Right lobe of liver (tissue), 6 donors: ENCODE data around the gene NT5C3A. TPM values are rescaled to one million over a fixed set of nuclear protein-coding genes. Genes with fewer than 3 reads are reported as not detected.
"Not testable (repeated sequence)": the region's sequence is repeated elsewhere in the genome, so short reads cannot be mapped to it uniquely, and the experiment has no call there.

ENCODE experiments used
- ATAC-seq, 4 donors: fragments of 200-7000 bp; cut with Tn5 transposase; one replicate each; pipeline ENCODE4 v1.9.1; 2020; ENCODE audit warnings: mild to moderate bottlenecking in 4 of 4, moderate library complexity in 4 of 4
- DNase-seq, 3 donors: peaks; one replicate each; pipeline ENCODE4 v3.0.0-alpha.2; 2020
- H3K27ac ChIP-seq, 3 donors: fragments of 200-600 bp; one replicate each; pipeline ENCODE4 v1.8.0; 2022
- H3K27me3 ChIP-seq, 2 donors: fragments of 200-600 bp; one replicate each; pipeline ENCODE4 v1.8.0; 2022
- H3K36me3 ChIP-seq, 4 donors: fragments of 200-600 bp; sonication (generic) in 1 of 4; one replicate each; pipeline versions ENCODE4 v1.5.1 to v1.8.0; 2017 to 2022; ENCODE audit warnings: control low read depth in 1 of 4
- H3K4me1 ChIP-seq, 4 donors: fragments of 200-600 bp; sonication (generic) in 1 of 4; one replicate each; pipeline versions ENCODE4 v1.5.1 to v1.8.0; 2017 to 2022; ENCODE audit warnings: control low read depth in 1 of 4
- H3K4me3 ChIP-seq, 3 donors: fragments of 200-600 bp; one replicate each; pipeline ENCODE4 v1.8.0; 2022
- H3K9me3 ChIP-seq, 4 donors: fragments of 200-600 bp; sonication (generic) in 1 of 4; one replicate each; pipeline versions ENCODE4 v1.5.1 to v1.8.0; 2017 to 2022; ENCODE audit warnings: control low read depth in 1 of 4
- CTCF ChIP-seq, 4 donors: fragments of 200-600 bp in 3 of 4; fragments of 450-650 bp in 1 of 4; IDR thresholded peaks; one replicate each; pipeline versions ENCODE4 v1.5.1 to v1.8.0; 2016 to 2022; ENCODE audit warnings: antibody characterized with exemption in 4 of 4, mild to moderate bottlenecking in 2 of 4
- POLR2A ChIP-seq: fragments of 450-650 bp; IDR thresholded peaks from one replicate; pipeline ENCODE4 v1.6.1; 2017; ENCODE audit warnings: antibody characterized with exemption, mild to moderate bottlenecking
- WGBS: methylation state at CpG from one replicate; pipeline ENCODE4 v1.1.6; 2018; ENCODE audit warnings: low coverage, low lambda C conversion rate; ENCODE audit not compliant: insufficient coverage; ENCODE audit errors: missing lambda C conversion rate; 5-methylcytosine and 5-hydroxymethylcytosine counted together
- intact Hi-C, 2 donors: fragments of 100-400 bp; cut with DNase I; formaldehyde crosslinking; loops; one replicate each; pipeline versions ENCODE4 v1.11.2 to v1.14.1; 2022
- total RNA-seq, 6 experiments: library from RNA; depleted of rRNA in 2 of 6; stranded (reverse); fragments of >200 nt in 2 of 6; fragmentation: NEBNext Ultra II Directional in 3 of 6; extraction: Animal tissue kit (Norgen Biotek cat#: 25700) in 3 of 6; gene quantifications; one replicate each; pipeline versions ENCODE4 v1.1.0 to v1.2.4, GENCODE V29; 2016 to 2023
- donor health status: DM: no; HTN: yes; CAD: no.
- donor health status: DM: no; HTN: no; CAD: no.
- donor health status: DM: no; HTN: no; CAD: no.
- donor health status: DM: no; HTN: yes; CAD: no.
- donor health status: DM: no; HTN: yes; CAD: no.

NT5C3A gene
- total RNA-seq, 6 experiments from 2014 or later = 7.7 to 26.7 (median 11.0) TPM

DNA sequence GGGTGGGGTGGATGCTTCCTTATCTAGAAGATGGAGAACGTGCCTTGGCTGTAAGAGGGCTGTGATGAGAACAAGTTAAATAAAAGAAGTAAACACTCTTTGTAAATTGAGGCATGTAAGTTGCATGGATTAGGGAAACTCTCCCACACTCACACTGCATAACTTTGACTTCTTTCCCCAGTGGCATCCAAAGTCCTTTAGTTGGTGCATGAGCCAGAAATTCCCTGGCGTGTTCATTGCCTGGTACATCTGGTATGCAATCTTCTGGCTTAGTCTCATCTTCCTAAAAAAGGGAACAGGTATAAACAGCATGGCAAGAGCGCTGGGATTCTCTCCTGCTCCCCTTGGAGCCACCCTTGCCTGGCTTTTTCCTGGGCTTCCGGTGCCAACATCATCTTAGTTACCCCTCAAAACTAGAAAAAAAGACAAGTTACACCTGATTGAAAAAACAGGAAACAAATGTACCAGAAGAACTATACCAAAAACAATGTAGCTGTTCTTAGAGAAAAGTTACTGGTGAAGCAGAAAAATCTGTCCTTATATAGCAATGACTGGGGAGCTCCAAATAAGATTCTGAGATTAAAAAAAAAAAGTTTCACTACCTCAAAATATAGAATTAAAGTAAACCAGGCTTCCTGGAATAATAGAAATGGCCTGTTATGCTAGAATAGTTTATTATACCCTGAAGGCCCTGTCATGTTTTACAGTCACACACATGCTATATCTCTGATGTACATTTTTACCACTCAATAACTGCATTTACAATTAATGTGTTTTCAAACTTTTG is 36.8 kb upstream of the NT5C3A start:
- intact Hi-C loops = no loop called here
- DNase-seq (no peak), ATAC-seq (no peak)
- TF ChIP-seq POLR2A (no peak), CTCF (IDR thresholded peaks at IDR 0.05) (no peak)
- H3K9me3 ChIP-seq = no peaks in the 10 kb centered on the region
- peaks cover 0 to 5% (median 0%) of the 10 kb centered on the region in 4 donors for H3K4me1 ChIP-seq
- 54% methylated on average over 4 of the region's 4 CpGs for WGBS
- H3K4me3 ChIP-seq = no peak overlapping the region
- H3K27me3 ChIP-seq = no peaks in the 10 kb centered on the region
- H3K36me3 ChIP-seq = peaks cover 4 to 66% (median 24%) of the 10 kb centered on the region in 4 donors
- H3K27ac ChIP-seq = no peak overlapping the region

DNA sequence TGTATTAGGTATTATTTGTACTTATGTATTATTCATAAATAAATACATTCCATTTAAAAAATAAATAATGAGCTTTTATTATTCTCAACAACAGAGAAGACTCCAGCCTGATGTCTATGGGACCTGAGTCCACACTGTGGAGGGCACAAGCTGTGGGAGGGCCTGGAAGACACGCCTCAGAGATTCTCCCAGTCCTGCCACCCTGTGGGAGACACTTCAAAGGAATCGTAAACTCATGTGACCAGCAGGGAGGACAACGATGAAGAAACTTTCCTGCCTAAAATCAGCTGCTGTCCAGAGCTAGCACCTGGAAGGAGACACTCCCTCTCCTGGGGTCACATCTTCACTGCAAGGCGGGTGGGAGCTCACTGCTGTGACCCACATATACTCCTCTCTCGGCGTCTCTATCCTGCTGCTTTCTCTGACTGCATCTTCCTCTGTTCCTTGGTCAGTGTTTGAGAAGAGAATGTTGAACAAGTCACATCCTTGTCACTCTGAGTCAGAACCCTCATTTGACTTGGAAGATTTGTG is 32.2 kb upstream of the NT5C3A start:
- intact Hi-C loops, H3K9me3 ChIP-seq, H3K27ac ChIP-seq: not testable (repeated sequence)

DNA sequence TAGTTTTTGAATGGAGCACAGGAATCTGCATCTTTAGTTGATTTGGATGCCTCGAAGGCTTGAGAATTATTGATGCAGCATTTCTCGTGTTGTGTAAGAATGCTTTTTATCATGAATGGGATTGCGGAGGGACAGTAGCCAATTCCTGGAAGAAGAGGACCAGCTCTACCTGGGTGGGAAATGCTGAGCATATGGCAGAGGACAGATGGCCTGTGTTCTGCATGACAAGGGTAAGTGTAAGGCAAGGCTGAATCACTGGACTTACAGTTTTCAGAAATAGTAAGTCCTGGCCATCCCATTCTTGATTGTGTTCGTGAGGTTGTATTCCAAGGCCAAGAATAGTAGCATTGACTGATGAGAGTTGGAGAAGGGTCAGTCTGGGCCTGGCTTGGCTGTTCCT is 30.7 kb upstream of the NT5C3A start:
- no peak overlapping the region for H3K27ac ChIP-seq
- peaks cover 4 to 35% (median 15%) of the 10 kb centered on the region in 4 donors for H3K36me3 ChIP-seq
- no peak overlapping the region for H3K4me3 ChIP-seq
- intact Hi-C loops = no loop called here
- no peaks in the 10 kb centered on the region for H3K4me1 ChIP-seq
- H3K27me3 ChIP-seq = no peaks in the 10 kb centered on the region
- 89% methylated on average over 3 of the region's 4 CpGs for WGBS
- no peaks in the 10 kb centered on the region for H3K9me3 ChIP-seq
- DNase-seq (no peak), ATAC-seq (no peak)
- TF ChIP-seq CTCF (IDR thresholded peaks at IDR 0.05) (no peak), POLR2A (no peak)

More for the DNA sequence above, 32.2 kb upstream of the NT5C3A start:
- H3K36me3 ChIP-seq = peaks cover 4 to 48% (median 20%) of the 10 kb centered on the region in 4 donors
- ATAC-seq, DNase-seq, H3K4me3 ChIP-seq, H3K4me1 ChIP-seq, H3K27me3 ChIP-seq: not testable (repeated sequence)
- 100% methylated on average over 2 of the region's 6 CpGs for WGBS

- intact Hi-C loops = no loop called here
- no peak overlapping the region for H3K27ac ChIP-seq
- DNase-seq (no peak), ATAC-seq (no peak)
- H3K4me1 ChIP-seq = no peaks in the 10 kb centered on the region
- 72% methylated on average over 4 of the region's 5 CpGs for WGBS
- H3K9me3 ChIP-seq = no peaks in the 10 kb centered on the region
- TF ChIP-seq POLR2A (no peak), CTCF (IDR thresholded peaks at IDR 0.05) (no peak)
- H3K36me3 ChIP-seq = peaks cover 4 to 22% (median 10%) of the 10 kb centered on the region in 4 donors
- no peak overlapping the region for H3K4me3 ChIP-seq
- no peaks in the 10 kb centered on the region for H3K27me3 ChIP-seq
Observed at GRCh38 chr7:33091641-33092191, 29.1 kb upstream of the NT5C3A start.

DNA sequence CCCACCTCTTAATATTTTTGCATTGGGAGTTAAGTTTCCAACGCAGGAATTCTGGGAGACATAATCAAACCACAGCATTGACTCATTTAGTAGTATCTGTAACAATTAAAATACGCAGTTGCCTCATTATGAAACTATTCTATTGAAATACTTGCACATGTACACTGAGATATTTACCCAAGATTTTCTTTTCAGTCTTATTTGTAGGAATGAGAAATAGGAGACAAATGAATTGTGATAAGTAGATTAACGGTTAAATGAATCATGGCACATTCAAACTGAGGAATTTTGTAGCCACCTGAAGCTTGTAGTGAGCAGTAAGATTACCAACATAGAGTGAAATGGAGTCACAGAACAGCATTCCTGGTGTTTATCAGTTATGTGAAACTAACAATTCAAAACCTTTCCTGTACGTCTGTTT is 28.5 kb upstream of the NT5C3A start:
- TF ChIP-seq CTCF (IDR thresholded peaks at IDR 0.05) = no peak
- TF ChIP-seq POLR2A = no peak
- no peaks in the 10 kb centered on the region for H3K4me1 ChIP-seq
- H3K36me3 ChIP-seq = peaks cover 1 to 16% (median 4%) of the 10 kb centered on the region in 4 donors
- WGBS = 89% methylated on average over 4 of the region's 4 CpGs
- H3K27ac ChIP-seq = no peak overlapping the region
- ATAC-seq (no peak), DNase-seq (no peak)
- intact Hi-C loops = no loop called here
- no peak overlapping the region for H3K4me3 ChIP-seq
- H3K27me3 ChIP-seq = no peaks in the 10 kb centered on the region
- no peaks in the 10 kb centered on the region for H3K9me3 ChIP-seq
